Activated CD8-positive, alpha-beta memory T cell treated with anti-CD3 and anti-CD28 coated beads for 36 hours (primary cell): ENCODE results near the gene TUBGCP2. TPM values are rescaled to one million over a fixed set of nuclear protein-coding genes. Genes with fewer than 3 reads are reported as not detected.

Experiments
- CTCF ChIA-PET: fragments of 350-600 bp; sonication (Branson Sonifier 250); formaldehyde crosslinking; loops from one replicate; lab custom pipeline; 2021; ENCODE audit warnings: antibody characterized with exemption; lab: Charles Lee
- POLR2A ChIA-PET: fragments of 350-600 bp; sonication (Branson Sonifier 250); formaldehyde crosslinking; loops from one replicate; lab custom pipeline; 2021; ENCODE audit warnings: antibody characterized with exemption; lab: Charles Lee
- total RNA-seq, 2 experiments: library from RNA; stranded (reverse); gene quantifications; one replicate each; pipeline ENCODE4 v1.2.3, GENCODE V29; 2021

TUBGCP2 gene
- 10 to 100 TPM; 59.3 to 69.1 TPM for total RNA-seq

- ChIA-PET CTCF (interaction anchor here (0.8 to 2.2 kb wide), 7 partner anchors 20 to 165 kb away, joined by 3 to 8 read pairs (median 3); no protein-coding TSS in a partner anchor), POLR2A (interaction anchor here (1.0 to 2.2 kb wide), 2 partner anchors 30 to 46 kb away, joined by 3 to 7 read pairs; no protein-coding TSS in a partner anchor)
These were observed at the start of gene TUBGCP2, which contains the start of gene ZNF511 for GRCh38 chr10:133308421-133309099. Gene TUBGCP2 (minus strand): TSS chr10:133308872. CDS start chr10:133302941, 5,931 bp downstream. Gene ZNF511 (plus strand): TSS chr10:133308914. CDS start chr10:133308944, 30 bp downstream.

DNA sequence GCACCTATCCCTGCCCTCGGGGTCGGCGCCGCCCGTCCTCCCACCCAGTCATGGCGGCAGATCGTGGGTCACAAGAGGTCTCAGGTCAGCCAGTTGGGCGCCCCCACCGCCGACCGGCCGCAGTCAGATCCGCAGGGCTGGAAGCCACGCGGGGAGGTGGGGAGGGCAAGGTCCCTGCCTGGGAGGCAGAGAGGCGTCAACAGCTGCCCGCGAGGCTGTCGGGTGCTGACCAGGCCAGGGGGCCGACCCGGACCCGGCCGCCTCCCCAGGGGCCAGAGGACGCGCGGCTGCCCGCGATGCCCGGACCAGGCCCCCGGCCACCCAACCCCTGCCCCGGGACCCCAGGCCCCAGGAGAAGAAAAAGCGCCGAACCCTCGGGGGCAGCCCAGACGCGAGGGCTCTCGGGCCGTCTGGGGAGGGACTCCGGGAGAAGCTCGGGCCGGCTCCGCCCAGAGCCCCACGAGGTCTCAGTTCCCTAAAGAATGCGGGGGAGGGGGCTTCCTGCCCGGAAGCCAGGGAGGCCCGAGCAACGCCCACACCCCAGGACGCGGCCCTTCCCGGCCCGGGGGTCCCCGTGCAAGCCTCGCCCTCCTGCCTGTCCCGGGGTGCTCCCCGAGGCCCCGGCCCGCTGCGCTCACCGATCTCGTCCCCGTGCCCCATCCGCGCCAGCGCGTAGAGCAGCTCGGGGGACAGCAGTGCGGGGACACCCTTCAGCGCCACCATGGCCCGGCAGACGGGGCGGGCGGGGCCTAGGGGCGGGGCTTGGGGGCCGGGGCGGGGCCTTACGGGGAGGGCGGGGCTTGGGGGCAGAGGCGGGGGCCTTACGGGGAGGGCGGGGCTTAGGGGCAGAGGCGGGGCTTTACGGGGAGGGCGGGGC, 48.9 kb upstream of the TUBGCP2 start, which contains the start of gene FUOM:
Gene FUOM, minus strand, starts transcription at position 735 of the 877 bp plus-strand sequence. Its CDS starts 12 bp downstream, at position 723.
- ChIA-PET CTCF (interaction anchor here (0.5 to 1.5 kb wide), 4 partner anchors 13 to 32 kb away, joined by 3 to 5 read pairs (median 4); no protein-coding TSS in a partner anchor), POLR2A (interaction anchor here (1.2 kb wide), 1 partner anchor 98 kb away, joined by 3 read pairs; no protein-coding TSS in a partner anchor)

DNA sequence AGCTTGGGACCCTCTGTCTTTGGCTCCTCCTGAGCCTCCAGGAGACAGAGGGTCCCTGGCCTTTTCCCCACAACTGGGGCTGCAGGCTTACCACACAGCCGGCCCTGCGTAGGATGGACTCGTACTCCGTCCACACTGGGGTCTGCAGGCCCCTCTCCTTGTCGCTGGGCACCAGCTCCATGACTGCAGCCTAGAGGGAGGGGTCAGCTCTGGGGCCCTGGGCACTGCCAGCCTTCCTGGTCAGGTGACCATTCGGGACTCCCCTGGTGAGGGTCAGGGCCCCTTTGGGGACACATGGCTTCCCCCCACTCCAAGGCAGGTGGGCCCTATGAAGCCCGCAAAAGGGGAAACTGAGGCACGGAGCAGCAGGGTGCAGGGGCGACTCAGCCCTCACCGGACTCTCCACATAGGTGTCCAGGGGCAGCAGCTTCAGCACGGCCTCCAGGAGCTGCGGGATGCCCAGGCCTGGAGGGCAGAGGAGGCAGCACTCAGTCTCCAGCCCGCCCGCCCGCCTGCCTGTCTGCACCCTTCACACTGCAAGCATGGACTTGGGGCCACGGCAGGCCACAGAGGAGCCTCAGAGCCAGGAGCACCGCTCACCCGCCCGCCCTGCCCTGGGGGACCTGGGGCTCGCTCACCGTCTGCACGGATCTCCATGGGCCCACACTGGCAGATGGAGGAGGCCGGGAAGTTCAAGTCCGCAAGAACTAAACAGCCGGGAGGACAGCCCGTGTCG, 48.0 kb upstream of the TUBGCP2 start:
- ChIA-PET CTCF (interaction anchor here (1.5 to 2.0 kb wide), 4 partner anchors 21 to 33 kb away, joined by 3 to 5 read pairs (median 4); partner anchors contain the start of gene CALY), POLR2A (interaction anchor here (0.6 kb wide), 1 partner anchor 27 kb away, joined by 3 read pairs; no protein-coding TSS in a partner anchor)

- ChIA-PET CTCF (interaction anchor here (1.7 to 2.0 kb wide), 2 partner anchors 20 to 27 kb away, joined by 4 to 5 read pairs; partner anchors contain the start of gene CALY), POLR2A (interaction anchor here (0.6 kb wide), 1 partner anchor 26 kb away, joined by 3 read pairs; no protein-coding TSS in a partner anchor)
These were observed 47.3 kb upstream of the TUBGCP2 start for GRCh38 chr10:133355991-133356390.

GRCh38 chr10:133355266-133355665, 46.6 kb upstream of the TUBGCP2 start:
- ChIA-PET POLR2A (no interaction called here), CTCF (interaction anchor here (1.7 to 2.0 kb wide), 2 partner anchors 19 to 26 kb away, joined by 4 to 5 read pairs; partner anchors contain the start of gene CALY)

DNA sequence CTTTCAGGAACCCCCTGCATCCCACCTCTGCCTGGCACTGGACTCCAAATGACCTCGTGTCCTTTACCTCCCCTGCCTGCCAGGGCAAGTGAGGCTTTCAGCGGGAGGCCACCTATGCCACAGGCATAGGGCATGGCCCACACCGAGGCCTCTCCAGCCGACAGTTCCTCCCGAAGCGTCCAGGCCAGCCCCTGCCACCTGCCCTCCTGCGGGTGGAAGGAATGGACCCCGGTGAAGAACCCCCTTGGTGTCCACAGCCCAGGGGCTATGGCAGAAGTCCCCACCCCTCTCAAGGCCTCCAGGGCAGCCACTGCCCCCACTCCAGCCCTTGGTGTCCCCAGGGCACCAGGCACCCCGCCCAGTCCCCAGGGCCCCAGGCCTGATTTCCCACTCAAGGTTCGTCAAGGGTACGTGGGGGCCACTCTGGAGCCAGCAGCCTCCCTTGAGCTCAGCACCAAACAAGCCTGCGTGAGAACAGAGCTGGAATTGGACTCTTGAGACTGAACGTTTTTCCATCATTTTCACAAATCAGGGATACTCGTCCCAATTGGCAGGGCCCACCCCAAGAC, 46.1 kb upstream of the TUBGCP2 start:
- ChIA-PET POLR2A (no interaction called here), CTCF (interaction anchor here (2.0 kb wide), 1 partner anchor 19 kb away, joined by 4 read pairs; the partner anchor contains the start of gene CALY)

DNA sequence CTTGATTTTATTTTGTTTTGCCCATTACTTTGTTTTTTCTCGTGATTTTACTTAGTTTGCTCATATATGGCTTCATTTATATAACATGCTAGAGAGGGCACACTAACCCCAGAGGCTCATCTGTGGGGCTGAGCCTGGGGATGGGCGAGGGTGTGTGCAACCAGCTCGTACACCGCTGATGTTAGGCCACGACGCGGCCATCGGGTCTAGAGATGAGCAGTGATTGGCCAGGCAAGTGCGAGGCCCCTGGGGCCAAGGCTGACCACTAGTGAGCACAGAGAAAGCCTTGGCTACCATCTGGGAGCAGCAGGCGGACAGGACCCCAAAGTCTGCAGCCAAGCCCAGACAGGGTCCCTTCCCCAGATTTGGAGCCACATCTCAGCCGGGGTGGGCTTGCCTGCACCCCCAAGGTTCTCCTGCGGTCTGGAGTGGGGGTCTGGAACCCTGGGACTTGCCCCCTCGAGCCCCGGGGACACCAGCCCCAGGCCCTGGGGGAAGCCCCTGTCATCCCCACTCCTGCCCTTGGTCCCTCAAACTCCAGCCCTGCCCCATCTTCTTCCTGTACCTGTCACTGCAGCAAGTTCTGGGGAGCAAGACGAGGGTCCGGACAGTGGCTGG, 45.4 kb upstream of the TUBGCP2 start:
- POLR2A ChIA-PET: no interaction called here
- CTCF ChIA-PET: interaction anchor here (1.2 to 1.6 kb wide), 2 partner anchors 24 to 83 kb away, joined by 3 to 4 read pairs; no protein-coding TSS in a partner anchor

GRCh38 chr10:133353202-133353959, 44.7 kb upstream of the TUBGCP2 start:
- ChIA-PET CTCF (interaction anchor here (1.2 to 1.6 kb wide), 2 partner anchors 24 to 84 kb away, joined by 3 to 4 read pairs; no protein-coding TSS in a partner anchor), POLR2A (no interaction called here)

GRCh38 chr10:133351408-133352318, 43.0 kb upstream of the TUBGCP2 start:
- CTCF ChIA-PET: interaction anchor here (0.6 kb wide), 1 partner anchor 314 kb away, joined by 3 read pairs; no protein-coding TSS in a partner anchor
- POLR2A ChIA-PET: interaction anchor here (0.5 to 0.6 kb wide), 2 partner anchors 16 to 59 kb away, joined by 3 to 5 read pairs; no protein-coding TSS in a partner anchor

DNA sequence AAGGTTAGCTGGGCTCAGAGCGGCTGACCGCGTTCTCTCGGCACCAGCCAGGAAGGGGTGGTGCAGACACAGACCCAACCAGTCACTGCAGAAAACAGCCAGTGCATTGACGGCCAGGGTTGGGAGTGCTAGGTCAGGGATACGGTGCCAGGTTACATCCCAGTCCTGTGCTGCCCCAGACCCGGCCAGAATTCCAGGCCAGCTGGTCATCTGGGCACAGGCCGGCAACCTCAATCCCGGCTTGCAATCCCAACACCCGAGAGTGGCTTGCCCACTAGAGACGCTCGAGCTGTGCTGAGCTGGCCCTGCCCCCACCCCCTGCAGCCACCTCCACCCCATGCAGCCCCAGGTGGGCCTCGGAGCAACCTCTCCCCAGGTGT, 42.3 kb upstream of the TUBGCP2 start:
- CTCF ChIA-PET: no interaction called here
- POLR2A ChIA-PET: no interaction called here

- POLR2A ChIA-PET: no interaction called here
- CTCF ChIA-PET: no interaction called here
These were observed 41.7 kb upstream of the TUBGCP2 start for GRCh38 chr10:133350283-133350949.

DNA sequence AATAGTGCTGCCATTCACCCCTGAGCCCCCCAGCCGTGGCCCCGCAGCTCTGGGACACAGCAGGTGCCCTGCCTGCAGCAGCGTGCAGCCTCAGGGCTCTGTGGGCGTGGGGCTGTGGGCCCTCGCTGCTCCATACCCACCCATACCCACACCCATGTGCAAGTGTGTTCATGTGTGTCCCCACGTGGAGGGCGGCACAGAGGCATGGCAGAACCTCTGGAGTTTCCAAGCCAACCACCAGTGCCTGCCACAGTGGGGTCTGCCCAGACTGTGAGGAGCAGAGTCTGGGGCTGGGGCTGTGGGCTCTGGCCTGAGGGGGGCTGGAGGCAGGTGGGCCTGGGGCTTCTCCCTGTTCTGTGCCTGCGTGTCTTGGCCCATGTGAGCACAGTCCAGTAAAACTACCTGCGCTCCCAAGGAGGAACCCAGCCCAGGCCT, 40.9 kb upstream of the TUBGCP2 start:
- ChIA-PET POLR2A (no interaction called here), CTCF (no interaction called here)

DNA sequence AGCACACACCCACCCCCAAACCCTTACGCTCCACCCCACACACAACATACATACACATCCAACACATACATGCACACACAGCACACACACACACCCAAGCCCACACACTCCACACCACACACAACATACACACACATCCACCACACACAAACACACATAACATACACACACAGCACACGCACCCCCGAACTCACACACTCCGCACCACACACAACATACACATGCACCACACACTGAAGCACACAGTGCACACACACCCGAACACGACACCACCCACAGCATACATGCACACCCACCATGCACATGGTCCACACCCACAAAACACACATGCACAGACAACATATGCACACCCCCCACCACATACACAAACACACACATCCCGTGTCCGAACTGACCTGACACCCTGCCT, 40.5 kb upstream of the TUBGCP2 start:
- ChIA-PET CTCF (no interaction called here), POLR2A (no interaction called here)

- POLR2A ChIA-PET: no interaction called here
- CTCF ChIA-PET: interaction anchor here (1.9 kb wide), 1 partner anchor 18 kb away, joined by 10 read pairs; no protein-coding TSS in a partner anchor
These were observed 39.2 kb upstream of the TUBGCP2 start for GRCh38 chr10:133347710-133348517.
